ENCODE data around the gene INTU.

- 0 out of 2 replicates have a peak, but pooled peaks have one; percentile 7 for TF ChIP-seq PKNOX1 (IDR thresholded peaks at IDR 0.05)
- no peak for TF ChIP-seq ELF4 (IDR thresholded peaks at IDR 0.05)
- TF ChIP-seq SUZ12 (IDR thresholded peaks at IDR 0.05) = no peak
- TF ChIP-seq SP1 (IDR thresholded peaks at IDR 0.05) = no peak
Measured at GRCh38 chr4:127771535-127772275, 138.9 kb downstream of the INTU start.
